Stimulated activated CD4-positive, alpha-beta T cell treated with anti-CD3 and anti-CD28 coated beads, TNF-alpha, amount 100 ng/mL, for 4 hours (primary cell): ENCODE results near the gene OR5C1.
"Not testable (repeated sequence)": the region's sequence is repeated elsewhere in the genome, so short reads cannot be mapped to it uniquely, and the experiment has no call there.

Experiments used
- DNase-seq, 3 experiments: peaks; one replicate each; pipeline ENCODE4 v3.0.0-alpha.2; 2020; ENCODE audit warnings: low read depth in 3 of 3

The OR5C1 gene

DNA sequence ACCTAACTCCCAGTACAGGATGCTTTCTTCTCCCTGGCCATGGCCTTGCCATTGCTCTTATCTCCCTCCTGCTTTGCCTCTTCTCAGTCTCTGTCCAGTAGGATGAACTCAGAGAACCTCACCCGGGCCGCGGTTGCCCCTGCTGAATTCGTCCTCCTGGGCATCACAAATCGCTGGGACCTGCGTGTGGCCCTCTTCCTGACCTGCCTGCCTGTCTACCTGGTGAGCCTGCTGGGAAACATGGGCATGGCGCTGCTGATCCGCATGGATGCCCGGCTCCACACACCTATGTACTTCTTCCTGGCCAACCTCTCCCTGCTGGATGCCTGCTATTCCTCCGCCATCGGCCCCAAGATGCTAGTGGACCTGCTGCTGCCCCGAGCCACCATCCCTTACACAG is at the start of gene OR5C1:
Gene OR5C1 (plus strand): TSS at position 103 of the 400 bp plus-strand sequence. CDS start 0 bp downstream, at position 103.
- no peak for DNase-seq

DNA sequence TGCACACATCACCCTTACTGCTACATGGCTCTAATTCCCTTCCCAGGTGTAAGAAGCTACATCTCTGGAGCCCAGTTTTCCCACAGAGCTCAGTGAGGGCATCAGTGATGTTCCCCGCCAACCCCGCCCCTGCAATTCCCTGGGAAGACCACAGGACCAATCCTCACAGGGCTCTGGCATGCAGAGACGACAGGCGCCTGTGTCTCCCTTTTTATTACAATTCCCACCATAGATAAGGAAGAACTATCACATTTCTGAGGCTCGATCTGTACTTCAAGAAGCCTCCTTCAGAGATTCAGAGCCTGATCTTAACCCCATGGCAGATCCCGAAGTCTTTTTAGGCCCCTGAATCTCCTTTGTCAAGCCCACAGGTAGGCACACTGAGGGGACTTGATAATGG is 46.7 kb upstream of the OR5C1 start, which contains the start of gene OR1L6:
Gene OR1L6 (plus strand): TSS at position 301 of the 400 bp plus-strand sequence. CDS start 7,545 bp downstream, outside the sequence.
- no peak for DNase-seq

DNA sequence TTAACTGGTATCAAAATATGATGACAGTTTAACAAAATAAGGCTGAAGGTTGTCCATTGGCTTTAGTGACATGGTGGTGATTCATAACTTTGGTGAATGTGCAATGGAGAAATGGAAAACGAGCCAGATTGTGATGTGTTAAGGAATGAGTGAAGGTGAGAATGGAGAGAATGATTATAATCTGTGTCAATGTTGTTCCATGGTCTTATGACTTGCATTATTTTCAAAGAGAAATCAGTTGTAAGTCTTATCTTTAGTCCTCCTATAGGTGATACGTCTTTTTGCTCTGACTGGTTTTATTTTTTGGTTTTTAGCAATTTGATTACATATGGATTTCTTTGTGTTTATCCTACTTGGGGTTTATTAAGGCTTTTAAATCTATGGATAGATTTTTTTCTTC is 33.9 kb upstream of the OR5C1 start:
- no peak for DNase-seq

DNA sequence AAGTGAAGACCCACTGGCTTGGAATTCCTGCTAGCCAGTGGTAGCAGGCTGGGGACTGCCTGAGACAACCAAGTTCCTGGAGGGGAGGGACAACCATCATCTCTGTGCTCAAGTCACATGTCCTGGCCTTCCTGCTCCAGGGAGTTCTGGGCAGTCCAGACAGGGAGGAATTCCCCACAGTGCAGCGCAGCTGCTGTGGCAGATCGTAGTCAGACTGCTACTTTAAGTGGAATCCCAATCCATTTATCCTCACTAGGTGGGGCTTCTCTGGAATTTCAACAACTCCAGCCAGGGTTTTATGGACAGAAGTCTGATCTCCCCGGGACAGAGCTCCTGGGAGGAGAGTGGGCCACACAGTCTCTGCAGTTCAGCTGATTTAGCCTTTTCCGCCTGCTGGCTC is 20.9 kb upstream of the OR5C1 start:
- no peak for DNase-seq

DNA sequence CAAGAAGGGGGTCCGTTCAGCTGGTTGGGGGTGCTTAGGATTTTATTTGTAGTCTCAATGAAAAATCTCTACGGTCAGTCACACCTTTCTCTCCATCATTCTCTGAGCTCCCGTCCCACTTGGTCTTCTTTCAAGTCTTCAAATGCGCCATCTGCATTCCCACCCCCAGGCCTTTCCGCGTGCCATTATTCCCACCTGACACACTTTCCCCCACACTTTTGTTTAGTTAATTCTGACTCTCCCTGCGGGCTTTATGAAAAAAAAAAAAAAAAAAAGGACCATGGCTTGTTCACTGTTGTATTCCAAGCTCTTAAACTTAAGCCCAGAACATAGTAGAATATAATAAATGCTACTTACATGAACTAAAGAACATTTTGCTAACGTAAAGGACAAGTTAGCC is 11.7 kb upstream of the OR5C1 start:
- DNase-seq, result no peak

DNA sequence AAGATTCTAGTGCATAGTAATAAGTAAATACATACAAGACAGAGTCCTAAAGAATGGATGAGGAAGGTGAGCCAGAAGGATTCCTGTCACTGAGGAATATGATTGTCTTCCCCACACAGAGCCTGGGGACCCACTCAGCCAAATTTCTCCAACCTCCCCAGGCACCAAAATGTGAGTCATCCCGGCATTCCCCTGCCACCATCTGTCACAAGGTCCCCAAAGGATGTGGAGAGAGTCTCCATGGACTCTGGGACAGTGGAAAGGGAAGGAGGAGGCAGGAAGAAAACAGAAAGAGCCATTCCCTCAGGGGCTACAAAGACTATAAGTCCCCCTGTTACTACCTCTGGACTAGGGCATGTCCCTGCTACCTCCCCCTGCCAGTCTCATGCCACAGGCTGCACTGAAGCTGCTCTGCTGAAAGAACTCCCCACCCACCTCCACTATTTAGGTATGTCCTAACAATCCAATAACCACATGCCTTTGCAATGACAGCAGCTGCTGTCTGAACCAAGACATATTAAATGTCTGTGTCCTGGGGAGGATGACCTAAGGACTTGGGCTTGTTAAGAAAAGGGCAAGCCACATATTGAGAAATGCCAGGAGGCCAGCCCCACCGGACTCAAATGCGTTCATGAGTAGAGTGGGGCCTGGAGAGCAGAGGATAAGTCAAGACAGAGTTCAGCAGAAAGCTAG is 10.7 kb upstream of the OR5C1 start:
- DNase-seq, result no peak

DNA sequence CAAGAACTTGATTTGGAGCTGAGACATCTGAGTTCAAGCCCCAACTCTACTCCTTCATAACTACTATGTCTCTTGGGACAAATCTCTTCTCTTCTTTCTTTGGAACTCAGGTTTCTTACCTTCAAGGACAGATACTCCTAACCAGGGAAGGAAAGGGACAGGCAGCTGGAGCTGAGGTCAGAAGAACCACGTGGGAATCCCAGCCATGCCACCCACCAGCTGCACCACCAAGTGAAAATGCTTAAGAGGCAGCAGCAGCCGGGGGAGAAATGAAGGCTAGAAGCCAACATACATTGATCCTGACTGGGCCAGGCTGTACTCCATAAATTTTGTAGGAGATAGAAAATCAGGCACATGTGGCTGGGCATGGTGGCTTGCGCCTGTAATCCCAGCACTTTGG is 9.6 kb upstream of the OR5C1 start:
- DNase-seq, result no peak

DNA sequence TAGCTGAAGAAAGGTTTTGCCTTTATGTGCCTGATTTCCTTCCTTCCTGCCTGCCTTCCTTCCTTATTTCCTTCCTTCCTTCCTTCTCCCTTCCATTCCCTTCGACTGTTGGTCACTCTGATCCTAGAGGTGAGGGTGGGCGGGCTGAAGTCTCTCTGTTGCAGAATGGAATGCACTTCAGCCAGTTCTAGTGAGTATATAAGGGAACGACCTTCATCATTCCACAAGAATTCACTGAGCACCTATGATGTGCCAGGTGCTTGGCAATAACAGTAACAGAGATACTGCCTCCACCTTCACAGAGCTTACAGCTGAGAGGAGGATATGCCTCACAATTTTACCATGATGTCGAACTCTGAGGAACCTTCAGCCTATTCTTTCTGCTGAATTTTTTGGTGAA is 8.7 kb upstream of the OR5C1 start:
- DNase-seq, result no peak

DNA sequence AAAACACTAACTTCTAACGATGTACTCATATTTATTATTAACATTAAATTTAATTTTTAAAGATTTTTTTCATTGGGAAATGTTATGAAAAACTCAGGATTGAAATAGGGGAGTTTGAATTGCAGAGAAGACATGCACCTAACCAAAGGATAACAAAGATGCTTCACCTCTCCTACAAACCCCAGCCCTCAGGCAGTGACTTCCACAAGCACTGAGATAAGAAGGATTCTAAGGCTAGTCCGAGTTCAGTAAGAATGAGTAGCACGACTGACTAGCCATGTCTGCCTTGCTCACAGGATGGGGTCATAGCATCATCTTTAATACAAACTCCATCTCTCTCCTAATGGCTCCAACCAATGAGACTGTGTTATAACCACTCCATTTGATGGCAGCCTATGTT is 7.1 kb upstream of the OR5C1 start:
- no peak for DNase-seq

DNA sequence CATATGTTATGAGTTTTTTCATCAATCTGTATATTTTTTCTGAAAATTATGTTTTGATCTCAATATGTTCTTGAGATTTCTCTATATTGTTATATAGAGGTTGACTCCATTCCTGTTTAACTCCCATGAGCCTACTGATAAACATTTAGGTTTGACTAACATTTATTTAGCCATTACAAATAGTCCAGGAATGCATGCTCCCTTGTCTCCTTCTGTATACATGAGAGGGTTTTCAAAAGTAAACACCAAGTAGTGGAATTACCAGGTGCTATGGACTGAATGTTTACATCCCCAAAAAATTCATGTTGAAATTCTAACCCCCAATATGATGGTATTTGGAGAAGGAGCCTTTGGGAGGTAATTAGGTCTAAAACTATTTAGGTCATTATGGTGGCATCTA is 3.5 kb upstream of the OR5C1 start:
- no peak for DNase-seq

DNA sequence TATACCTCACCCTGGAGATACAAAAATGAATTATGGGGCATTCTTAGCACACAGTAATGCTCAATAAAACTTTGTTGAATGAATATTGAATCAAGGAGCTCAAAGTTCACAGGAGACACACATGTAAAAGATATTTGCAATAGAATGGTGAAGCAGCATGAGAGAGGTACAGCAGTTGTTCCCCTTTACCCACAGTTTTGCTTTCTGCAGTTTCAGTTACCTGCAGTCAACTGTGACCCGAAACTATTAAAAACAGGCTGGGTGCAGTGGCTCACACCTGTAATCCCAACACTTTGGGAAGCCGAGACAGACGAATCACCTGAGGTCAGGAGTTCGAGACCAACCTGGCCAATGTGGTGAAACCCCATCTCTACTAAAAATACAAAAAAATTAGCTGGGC is 2.4 kb upstream of the OR5C1 start:
- DNase-seq, result no peak

DNA sequence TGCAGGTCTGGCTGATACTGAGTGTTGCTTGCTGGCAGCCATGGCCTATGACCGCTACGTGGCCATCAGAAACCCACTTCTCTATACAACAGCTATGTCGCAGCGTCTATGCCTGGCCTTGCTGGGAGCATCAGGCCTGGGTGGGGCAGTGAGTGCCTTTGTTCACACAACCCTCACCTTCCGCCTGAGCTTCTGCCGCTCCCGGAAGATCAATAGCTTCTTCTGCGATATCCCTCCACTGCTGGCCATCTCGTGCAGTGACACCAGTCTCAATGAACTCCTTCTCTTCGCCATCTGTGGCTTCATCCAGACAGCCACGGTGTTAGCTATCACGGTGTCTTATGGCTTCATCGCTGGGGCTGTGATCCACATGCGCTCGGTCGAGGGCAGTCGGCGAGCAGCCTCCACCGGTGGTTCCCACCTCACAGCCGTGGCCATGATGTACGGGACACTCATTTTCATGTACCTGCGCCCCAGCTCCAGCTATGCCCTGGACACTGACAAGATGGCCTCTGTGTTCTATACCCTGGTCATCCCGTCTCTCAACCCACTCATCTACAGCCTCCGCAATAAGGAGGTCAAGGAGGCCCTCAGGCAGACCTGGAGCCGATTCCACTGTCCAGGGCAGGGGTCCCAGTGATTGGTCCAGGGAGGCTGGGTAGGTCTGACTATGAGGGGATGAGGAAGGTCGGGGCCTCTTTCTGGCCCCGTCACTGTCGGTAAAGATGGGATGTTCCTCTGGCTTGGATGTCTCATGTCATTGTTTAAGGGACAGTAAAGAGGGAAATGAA is 718 bp downstream of the OR5C1 start:
- no peak for DNase-seq

DNA sequence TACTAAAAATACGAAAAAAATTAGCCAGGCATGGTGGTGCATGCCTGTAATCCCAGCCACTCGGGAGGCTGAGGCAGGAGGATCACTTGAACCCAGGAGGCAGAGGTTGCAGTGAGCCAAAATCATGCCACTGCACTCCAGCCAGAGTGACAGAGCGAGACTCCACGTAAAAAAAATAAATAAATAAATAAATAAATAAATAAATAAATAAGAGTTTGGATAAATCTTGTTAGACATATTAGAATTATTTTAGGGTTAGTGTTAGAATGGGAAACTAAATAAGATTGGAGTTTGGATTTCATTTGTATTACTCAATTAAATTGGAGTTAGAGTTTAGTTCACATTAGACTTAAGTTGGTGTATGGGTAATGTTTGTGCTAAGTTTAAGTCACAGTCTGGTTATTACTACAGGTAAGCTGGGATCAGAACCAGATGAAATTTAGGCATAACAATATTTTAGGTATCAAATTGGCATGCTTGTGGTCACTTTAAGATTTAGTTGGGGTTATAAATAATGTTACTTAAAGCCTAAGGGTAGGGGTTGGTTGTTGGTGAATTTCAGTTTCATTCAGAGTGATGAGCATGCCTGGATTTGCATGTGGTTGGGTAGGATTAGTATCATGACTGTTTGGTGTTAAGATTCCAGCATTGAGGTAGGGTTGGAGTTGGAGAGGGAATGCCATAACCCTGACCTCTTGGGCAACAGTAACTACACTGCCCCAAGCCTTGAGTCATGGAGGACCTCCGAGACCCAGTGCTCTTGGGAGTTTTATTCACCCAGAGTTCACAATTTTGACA is 3.3 kb downstream of the OR5C1 start:
- no peak for DNase-seq

DNA sequence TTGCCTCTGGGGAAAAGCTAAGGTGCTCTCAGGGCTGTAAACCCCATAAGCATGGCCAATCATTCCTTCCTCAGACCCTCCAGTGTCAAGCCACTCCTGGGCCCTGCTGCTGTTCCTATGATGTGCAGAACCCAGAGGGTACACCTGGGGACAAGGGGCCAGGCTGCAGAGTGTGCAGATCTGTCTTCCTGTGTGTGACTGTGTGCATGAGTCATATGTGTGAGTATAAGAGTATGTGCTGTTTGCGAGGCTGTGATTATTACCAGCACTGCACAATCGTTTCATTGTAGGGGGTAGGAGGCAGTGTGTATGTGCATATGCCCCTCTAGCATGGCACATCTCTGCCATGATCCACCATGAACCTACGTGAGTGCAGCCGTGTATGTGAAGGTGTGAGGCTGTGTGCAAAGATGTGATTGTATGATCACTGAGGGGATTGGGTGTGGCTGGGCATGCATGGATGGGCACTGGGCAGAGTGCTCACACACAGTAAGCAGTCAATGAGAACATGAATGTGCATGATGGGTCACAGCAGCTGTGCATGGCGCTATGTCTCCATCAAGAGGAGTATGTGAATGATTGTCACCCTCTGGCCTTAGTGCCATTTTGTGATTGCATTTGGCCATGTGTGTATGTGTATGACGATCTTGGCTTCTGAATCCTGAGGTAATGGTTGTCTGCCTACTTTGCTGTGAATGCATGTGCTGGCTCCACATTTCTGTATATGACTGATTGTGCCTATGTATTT is 8.8 kb downstream of the OR5C1 start:
- no peak for DNase-seq

DNA sequence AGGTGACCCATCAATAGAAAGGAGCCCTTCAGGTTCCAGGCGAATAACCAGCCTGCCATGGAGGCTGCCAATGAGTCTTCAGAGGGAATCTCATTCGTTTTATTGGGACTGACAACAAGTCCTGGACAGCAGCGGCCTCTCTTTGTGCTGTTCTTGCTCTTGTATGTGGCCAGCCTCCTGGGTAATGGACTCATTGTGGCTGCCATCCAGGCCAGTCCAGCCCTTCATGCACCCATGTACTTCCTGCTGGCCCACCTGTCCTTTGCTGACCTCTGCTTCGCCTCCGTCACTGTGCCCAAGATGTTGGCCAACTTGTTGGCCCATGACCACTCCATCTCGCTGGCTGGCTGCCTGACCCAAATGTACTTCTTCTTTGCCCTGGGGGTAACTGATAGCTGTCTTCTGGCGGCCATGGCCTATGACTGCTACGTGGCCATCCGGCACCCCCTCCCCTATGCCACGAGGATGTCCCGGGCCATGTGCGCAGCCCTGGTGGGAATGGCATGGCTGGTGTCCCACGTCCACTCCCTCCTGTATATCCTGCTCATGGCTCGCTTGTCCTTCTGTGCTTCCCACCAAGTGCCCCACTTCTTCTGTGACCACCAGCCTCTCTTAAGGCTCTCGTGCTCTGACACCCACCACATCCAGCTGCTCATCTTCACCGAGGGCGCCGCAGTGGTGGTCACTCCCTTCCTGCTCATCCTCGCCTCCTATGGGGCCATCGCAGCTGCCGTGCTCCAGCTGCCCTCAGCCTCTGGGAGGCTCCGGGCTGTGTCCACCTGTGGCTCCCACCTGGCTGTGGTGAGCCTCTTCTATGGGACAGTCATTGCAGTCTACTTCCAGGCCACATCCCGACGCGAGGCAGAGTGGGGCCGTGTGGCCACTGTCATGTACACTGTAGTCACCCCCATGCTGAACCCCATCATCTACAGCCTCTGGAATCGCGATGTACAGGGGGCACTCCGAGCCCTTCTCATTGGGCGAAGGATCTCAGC is 11.6 kb downstream of the OR5C1 start, which contains the start of gene OR1K1:
Gene OR1K1 (plus strand): TSS at position 58 of the 995 bp plus-strand sequence. CDS start 0 bp downstream, at position 58.
- DNase-seq, result no peak

DNA sequence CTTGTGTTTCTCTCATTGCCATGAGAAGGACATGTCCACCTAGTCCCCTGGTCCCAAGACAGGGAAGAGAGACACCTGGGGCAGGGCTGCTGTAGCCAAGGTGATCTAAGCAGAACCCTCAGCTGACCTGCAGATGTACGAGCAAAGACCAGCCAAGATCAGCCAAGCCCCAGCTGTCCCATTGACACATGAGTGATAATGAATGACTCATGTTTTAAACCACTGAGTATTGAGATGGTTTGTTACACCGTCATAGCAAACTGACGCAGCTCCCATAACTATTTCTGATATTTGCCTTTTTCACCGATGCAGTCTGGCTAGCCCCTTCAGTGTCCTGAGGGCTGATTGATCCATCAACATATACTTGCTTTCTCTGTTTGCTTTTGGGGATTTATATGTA is 17.9 kb downstream of the OR5C1 start:
- DNase-seq, result no peak

DNA sequence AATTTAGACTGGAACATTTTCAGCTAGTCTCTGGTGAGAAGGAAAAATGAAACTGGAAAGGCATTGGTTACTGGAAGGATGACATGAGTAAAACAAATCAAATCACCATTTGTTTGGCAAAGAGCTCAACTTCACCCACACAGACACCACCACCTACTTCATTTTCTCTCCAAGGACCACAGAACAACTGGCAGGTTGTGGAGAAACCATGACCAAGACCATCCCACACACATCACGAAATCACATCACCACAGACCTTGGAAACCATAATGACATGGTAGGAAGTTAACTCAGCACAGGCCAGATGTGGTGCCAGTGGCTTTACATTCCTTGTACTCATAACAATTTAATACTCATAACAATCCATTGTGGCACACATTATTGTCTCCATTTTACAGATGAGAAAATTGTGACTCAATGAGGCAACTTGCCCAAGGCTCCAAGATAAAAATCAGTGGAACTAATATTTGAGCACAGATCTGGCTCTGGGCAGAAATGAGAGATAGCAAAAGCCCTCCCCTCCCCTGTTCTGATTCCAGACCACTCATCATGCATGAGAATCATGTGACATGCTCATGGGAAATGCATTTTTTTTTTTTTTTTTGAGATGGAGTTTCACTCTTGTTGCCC is 18.7 kb downstream of the OR5C1 start:
- no peak for DNase-seq

DNA sequence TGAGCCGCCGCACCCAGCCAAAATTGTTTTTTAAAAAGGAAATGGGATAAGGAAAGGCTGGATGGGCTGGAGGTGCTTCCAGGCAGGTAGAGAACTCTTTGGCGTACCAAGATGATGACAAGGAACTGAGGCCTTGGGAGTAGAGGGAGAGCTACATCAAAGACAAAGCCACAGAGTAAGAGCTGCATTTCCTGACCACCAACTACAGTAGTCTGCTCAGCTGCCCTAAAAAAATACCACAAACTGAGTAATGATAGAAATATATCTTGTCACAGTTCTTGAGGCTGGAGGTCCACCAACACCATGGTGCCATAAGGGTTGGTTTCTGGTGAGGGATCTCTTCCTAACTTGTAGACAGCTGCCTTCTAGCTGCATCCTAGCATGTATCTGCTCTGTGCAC is 19.4 kb downstream of the OR5C1 start:
- DNase-seq, result no peak

DNA sequence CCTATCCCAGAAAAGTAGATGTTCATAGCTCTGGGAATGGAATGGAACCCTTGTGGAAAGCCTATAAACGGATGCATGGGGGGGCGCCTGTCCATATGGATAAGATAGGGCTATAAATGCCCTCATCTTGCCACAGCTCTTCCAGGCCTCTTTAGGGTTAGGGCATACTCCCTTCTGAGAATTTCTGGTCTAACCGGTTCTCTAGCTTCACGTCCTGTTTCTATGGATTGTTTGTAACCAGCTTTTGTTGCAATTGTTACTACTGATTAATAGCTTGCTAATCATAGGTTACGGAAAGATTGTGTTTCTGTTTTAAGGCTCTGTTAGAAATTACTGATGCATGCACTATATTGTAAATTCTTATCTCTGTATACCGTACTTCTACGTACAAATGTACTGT is 20.5 kb downstream of the OR5C1 start:
- DNase-seq, result not testable (repeated sequence)
